DOHH2 (cell line): ENCODE measurements around the gene CPSF6.

Source experiments
- CTCF ChIP-seq: fragments of 200-600 bp; sonication (generic); IDR thresholded peaks from one replicate; pipeline ENCODE4 v1.5.1; 2014; ENCODE audit warnings: antibody characterized with exemption, mild to moderate bottlenecking, low read depth, low read length; ENCODE audit not compliant: poor library complexity, severe bottlenecking
- EZH2phosphoT487 ChIP-seq: fragments of 200-600 bp; sonication (generic); IDR thresholded peaks from 2 replicates; pipeline ENCODE4 v1.6.1; 2017; ENCODE audit warnings: borderline replicate concordance, mild to moderate bottlenecking, antibody characterized with exemption, low read length, moderate library complexity, mixed read lengths

- TF ChIP-seq EZH2phosphoT487, result no peak
- TF ChIP-seq CTCF, result no peak
Observed at GRCh38 chr12:69214169-69214568, 25.2 kb upstream of the CPSF6 start.
